Adrenal gland (tissue), 12 donors: ENCODE measurements around the gene RNASE13. TPM values are rescaled to one million over a fixed set of nuclear protein-coding genes. Genes with fewer than 3 reads are reported as not detected.
"Not testable (repeated sequence)": the region's sequence is repeated elsewhere in the genome, so short reads cannot be mapped to it uniquely, and the experiment has no call there.

Experiments used
- DNase-seq, 7 donors: peaks; one replicate each; pipeline ENCODE4 v3.0.0-alpha.2; 2019 to 2020
- H3K27ac ChIP-seq, 5 donors: fragments of 200-600 bp; sonication (generic) in 4 of 5; 1 replicate in 3 of 5; 2 replicates in 2 of 5; pipeline versions ENCODE4 v1.5.1 to v1.8.0; 2016 to 2020; ENCODE audit warnings: mild to moderate bottlenecking in 1 of 5
- H3K27me3 ChIP-seq: fragments of 200-600 bp; 2 replicates; pipeline ENCODE4 v1.8.0; 2021
- H3K36me3 ChIP-seq, 2 donors: fragments of 200-600 bp; replicated peaks in 1 of 2; 1 replicate in 1 of 2; 2 replicates in 1 of 2; pipeline versions ENCODE4 v1.5.1 to v1.8.0; 2018 to 2022
- H3K4me1 ChIP-seq, 2 donors: fragments of 200-600 bp; replicated peaks in 1 of 2; 1 replicate in 1 of 2; 2 replicates in 1 of 2; pipeline versions ENCODE4 v1.5.1 to v1.8.0; 2018 to 2021
- H3K4me3 ChIP-seq, 4 donors: fragments of 200-600 bp; sonication (generic) in 3 of 4; one replicate each; pipeline ENCODE4 v1.5.1; 2016 to 2018
- H3K9me3 ChIP-seq, 3 donors: fragments of 200-600 bp; sonication (generic) in 1 of 3; replicated peaks in 1 of 3; 1 replicate in 2 of 3; 2 replicates in 1 of 3; pipeline versions ENCODE4 v1.5.1 to v1.8.0; 2016 to 2021
- POLR2A ChIP-seq, 2 donors: fragments of 450-650 bp; IDR thresholded peaks; one replicate each; pipeline ENCODE4 v1.6.1; 2017; ENCODE audit warnings: antibody characterized with exemption in 2 of 2, mild to moderate bottlenecking in 2 of 2, moderate library complexity in 1 of 2
- WGBS, 4 donors: extraction: QIAGEN DNeasy Blood & Tissue Kit in 2 of 4; methylation state at CpG; one replicate each; pipeline versions ENCODE4 v1.1.5 to v1.1.7; 2013 to 2017; 5-methylcytosine and 5-hydroxymethylcytosine counted together
- intact Hi-C, 2 donors: fragments of 100-400 bp; cut with DNase I; formaldehyde crosslinking; loops; one replicate each; pipeline versions ENCODE4 v1.14.1 to v1.15.0; 2022 to 2023
- microRNA-seq, 3 donors: library from miRNA; unstranded; fragments of <30 nt; microRNA quantifications; one replicate each; pipeline ENCODE4, GENCODE V29; 2017 to 2020
- polyA plus RNA-seq, 3 donors: library from polyadenylated mRNA; stranded (reverse); fragments of 200-250 nt in 2 of 3; fragments of 350-450 nt in 1 of 3; fragmentation: Illumina TruSeq in 1 of 3; extraction: RNeasy Lipid Tissue Mini Kit (QIAGEN cat#74804) in 1 of 3; gene quantifications; one replicate each; pipeline ENCODE4 v1.2.3, GENCODE V29; 2013 to 2014
- total RNA-seq, 9 donors: library from RNA; depleted of rRNA in 4 of 9; stranded (reverse); fragments of >200 nt in 4 of 9; fragments of 120-200 nt in 1 of 9; fragmentation: NEBNext Ultra II Directional in 1 of 9; extraction: Animal tissue kit (Norgen Biotek cat#: 25700) in 1 of 9; gene quantifications; one replicate each; pipeline versions ENCODE4 v1.1.0 to v1.2.4, GENCODE V29; 2013 to 2023
- TF ChIP-seq, protein P1 (sequence below), 6 experiments: fragments of 450-650 bp in 4 of 6; fragments of 200-600 bp in 2 of 6; sonication (generic) in 1 of 6; IDR thresholded peaks; 1 replicate in 5 of 6; 2 replicates in 1 of 6; pipeline versions ENCODE4 v1.5.1 to v1.8.0; 2016 to 2021; ENCODE audit warnings: antibody characterized with exemption in 6 of 6, mild to moderate bottlenecking in 2 of 6, moderate library complexity in 1 of 6
- donor health status: healthy with polysubstance abuse.
- donor health status: Bipolar disorder and iron deficiency.
- donor health status: DM: yes; HTN: yes; CAD: no.
- donor health status: DM: no; HTN: no; CAD: no.
- donor health status: DM: no; HTN: no; CAD: no.
- donor health status: DM: yes; HTN: yes; CAD: no.

Gene RNASE13
- total and polyA plus RNA-seq, 12 donors = 0.03 to 0.27 TPM; not detected in 10

DNA sequence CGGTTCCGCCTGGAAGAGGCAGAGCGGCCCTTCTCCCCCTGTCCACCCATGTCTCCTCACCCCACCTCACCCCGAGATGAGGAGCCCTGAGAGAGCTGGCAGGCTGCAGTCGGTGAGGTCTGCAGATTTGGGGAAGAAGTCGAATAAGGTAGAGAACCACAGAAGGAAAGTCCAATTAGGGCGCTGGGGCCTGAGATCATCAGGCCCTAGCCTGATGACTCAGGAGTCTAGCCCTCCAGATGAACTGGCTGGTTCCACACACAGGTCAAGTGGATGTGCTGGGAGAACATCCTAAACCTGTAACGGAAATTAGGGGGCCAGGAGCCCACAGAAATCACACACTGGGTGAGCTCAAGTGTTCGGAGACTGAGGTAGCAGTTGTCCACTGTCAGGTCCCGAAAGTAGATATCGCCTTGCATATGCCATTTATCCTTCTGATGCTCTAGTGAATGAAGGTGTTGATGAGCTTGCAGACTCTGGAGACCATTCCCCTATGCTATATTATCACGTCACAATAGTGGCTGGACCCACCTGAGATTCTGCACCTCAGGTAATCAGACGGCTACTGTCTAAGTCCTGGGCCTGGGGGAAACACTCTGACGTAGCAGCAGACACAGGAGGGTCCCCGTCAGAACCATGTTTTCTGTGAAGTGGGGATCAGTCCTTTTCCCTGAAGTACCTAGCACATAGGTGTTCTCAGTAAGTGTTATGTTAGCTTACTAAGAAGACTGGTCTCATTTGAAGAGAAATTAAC lies 45.7 kb downstream of the RNASE13 start:
- peak overlapping the region in 4 of 5 donors; percentile 48 to 90 (median 86) for H3K27ac ChIP-seq
- H3K9me3 ChIP-seq = no peaks in the 10 kb centered on the region
- no peak for DNase-seq
- peaks cover 0 to 24% of the 10 kb centered on the region in 2 donors for H3K36me3 ChIP-seq
- TF ChIP-seq, protein P1, sequence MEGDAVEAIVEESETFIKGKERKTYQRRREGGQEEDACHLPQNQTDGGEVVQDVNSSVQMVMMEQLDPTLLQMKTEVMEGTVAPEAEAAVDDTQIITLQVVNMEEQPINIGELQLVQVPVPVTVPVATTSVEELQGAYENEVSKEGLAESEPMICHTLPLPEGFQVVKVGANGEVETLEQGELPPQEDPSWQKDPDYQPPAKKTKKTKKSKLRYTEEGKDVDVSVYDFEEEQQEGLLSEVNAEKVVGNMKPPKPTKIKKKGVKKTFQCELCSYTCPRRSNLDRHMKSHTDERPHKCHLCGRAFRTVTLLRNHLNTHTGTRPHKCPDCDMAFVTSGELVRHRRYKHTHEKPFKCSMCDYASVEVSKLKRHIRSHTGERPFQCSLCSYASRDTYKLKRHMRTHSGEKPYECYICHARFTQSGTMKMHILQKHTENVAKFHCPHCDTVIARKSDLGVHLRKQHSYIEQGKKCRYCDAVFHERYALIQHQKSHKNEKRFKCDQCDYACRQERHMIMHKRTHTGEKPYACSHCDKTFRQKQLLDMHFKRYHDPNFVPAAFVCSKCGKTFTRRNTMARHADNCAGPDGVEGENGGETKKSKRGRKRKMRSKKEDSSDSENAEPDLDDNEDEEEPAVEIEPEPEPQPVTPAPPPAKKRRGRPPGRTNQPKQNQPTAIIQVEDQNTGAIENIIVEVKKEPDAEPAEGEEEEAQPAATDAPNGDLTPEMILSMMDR (IDR thresholded peaks at IDR 0.05) = no peak
- no peak for TF ChIP-seq POLR2A (IDR thresholded peaks at IDR 0.05)
- intact Hi-C loops = no loop called here
- peaks cover 22 to 39% of the 10 kb centered on the region in 2 donors for H3K4me1 ChIP-seq
- WGBS, 4 donors = 78 to 92% (median 90%) methylated on average over 14 to 15 of the region's 15 CpGs
- H3K4me3 ChIP-seq = peak overlapping the region in 1 of 4 donors; percentile 88
- no peaks in the 10 kb centered on the region for H3K27me3 ChIP-seq

DNA sequence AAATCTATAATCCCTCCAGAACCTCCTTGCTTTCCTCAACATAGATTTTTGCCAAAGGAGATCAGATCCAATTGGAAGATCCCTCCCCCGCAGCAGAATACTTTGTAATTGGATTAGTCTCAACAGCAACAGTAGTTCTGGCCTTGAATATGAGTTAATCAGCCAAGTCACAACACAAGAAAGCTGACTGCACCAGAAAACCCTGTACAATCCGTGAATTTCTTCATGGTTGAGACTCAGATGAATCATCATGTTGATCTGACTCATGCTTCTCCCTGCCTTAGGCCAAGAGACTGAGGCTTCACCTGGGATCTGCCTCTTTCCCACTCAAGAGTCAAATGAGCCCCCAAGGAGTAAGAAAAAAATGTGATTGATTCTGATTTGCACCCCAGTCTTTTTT lies 47.8 kb downstream of the RNASE13 start:
- peak; percentile 47 to 80 (median 68) for DNase-seq
- H3K9me3 ChIP-seq = no peaks in the 10 kb centered on the region
- H3K27me3 ChIP-seq = no peaks in the 10 kb centered on the region
- peak overlapping the region in 4 of 5 donors; percentile 72 to 86 (median 78) for H3K27ac ChIP-seq
- no peak overlapping the region for H3K4me3 ChIP-seq
- intact Hi-C loops = no loop called here
- TF ChIP-seq, protein P1 (IDR thresholded peaks at IDR 0.05) = no peak
- no peak for TF ChIP-seq POLR2A (IDR thresholded peaks at IDR 0.05)
- H3K36me3 ChIP-seq = peaks cover 0 to 3% of the 10 kb centered on the region in 2 donors
- peaks cover 22 to 33% of the 10 kb centered on the region in 2 donors for H3K4me1 ChIP-seq
- WGBS, 4 donors = 14 to 26% (median 18%) methylated on average over 2 of the region's 2 CpGs

DNA sequence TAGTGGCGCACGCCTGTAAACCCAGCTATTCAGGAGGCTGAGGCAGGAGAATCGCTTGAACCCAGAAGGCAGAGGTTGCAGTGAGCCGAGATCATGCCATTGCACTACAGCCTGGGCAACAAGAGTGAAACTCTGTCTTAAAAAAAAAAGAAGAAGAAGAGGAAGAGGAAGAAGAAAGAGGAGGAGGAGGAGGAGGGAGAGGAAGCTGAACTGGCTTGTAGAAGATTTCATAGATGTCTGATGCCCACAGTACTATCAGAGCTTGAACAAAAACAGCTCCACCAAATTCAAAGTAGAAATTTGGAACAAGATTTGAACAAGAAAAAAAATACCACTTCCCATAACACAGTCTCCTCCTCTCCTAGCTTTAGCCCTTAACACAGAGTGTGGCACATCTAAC lies 49.0 kb downstream of the RNASE13 start:
- H3K4me3 ChIP-seq, H3K27ac ChIP-seq, DNase-seq, H3K9me3 ChIP-seq, H3K27me3 ChIP-seq, H3K36me3 ChIP-seq, intact Hi-C loops: not testable (repeated sequence)
- H3K4me1 ChIP-seq = peaks cover 15 to 21% of the 10 kb centered on the region in 2 donors
- 85 to 92% (median 89%) methylated on average over 4 of the region's 4 CpGs for WGBS, 4 donors

Small RNA genes lying within 50 kb of the gene (microRNA-seq; reads per million reads assigned to microRNA genes)
- gene MIR6717 = 0 to 0.57 (median 0.38) reads per million in 3 donors

Other genes with a start within 250 kb of the RNASE13 start
- gene RNASE1, start 232.0 kb downstream of the RNASE13 start, total RNA-seq = 1,000 to 10,000 TPM in 2 of 9 donors, 100 to 1,000 TPM in 7; 103 to 2,068 (median 604) TPM
- gene RNASE1, start 232.0 kb downstream of the RNASE13 start, polyA plus RNA-seq = 100 to 1,000 TPM; 170 to 424 (median 388) TPM
- under 1 TPM in 2 of 9 donors, not detected in 7; 0.54 to 0.81 TPM for gene RNASE3, start 143.4 kb downstream of the RNASE13 start, total RNA-seq
- 1 to 10 TPM in 1 of 3 donors, under 1 TPM in 2; 0.31 to 1.2 (median 0.64) TPM for gene RNASE3, start 143.4 kb downstream of the RNASE13 start, polyA plus RNA-seq
- gene RNASE2, start 79.3 kb downstream of the RNASE13 start, total RNA-seq = 10 to 100 TPM in 3 of 9 donors, 1 to 10 TPM in 4, under 1 TPM in 1, not detected in 1; 0.33 to 16.8 (median 5.5) TPM
- gene RNASE2, start 79.3 kb downstream of the RNASE13 start, polyA plus RNA-seq = 10 to 100 TPM in 2 of 3 donors, 1 to 10 TPM in 1; 4.0 to 16.4 (median 12.9) TPM
- 100 to 1,000 TPM in 4 of 9 donors, 10 to 100 TPM in 5; 66.2 to 231 (median 93.6) TPM for gene METTL17, start 44.8 kb downstream of the RNASE13 start, total RNA-seq
- 100 to 1,000 TPM in 2 of 3 donors, 10 to 100 TPM in 1; 86.9 to 202 (median 176) TPM for gene METTL17, start 44.8 kb downstream of the RNASE13 start, polyA plus RNA-seq
- under 1 TPM in 1 of 9 donors, not detected in 8; 0.29 TPM for gene SLC39A2, start 35.5 kb downstream of the RNASE13 start, total RNA-seq
- under 1 TPM in 1 of 3 donors, not detected in 2; 0.24 TPM for gene SLC39A2, start 35.5 kb downstream of the RNASE13 start, polyA plus RNA-seq
- gene NDRG2, start 9.7 kb downstream of the RNASE13 start, total RNA-seq = 1,000 to 10,000 TPM in 1 of 9 donors, 100 to 1,000 TPM in 8; 116 to 1,323 (median 677) TPM
- gene NDRG2, start 9.7 kb downstream of the RNASE13 start, polyA plus RNA-seq = 100 to 1,000 TPM; 399 to 639 (median 619) TPM
- 1 to 10 TPM in 2 of 9 donors, under 1 TPM in 2, not detected in 5; 0.22 to 1.1 (median 0.66) TPM for gene TPPP2, start 4.6 kb downstream of the RNASE13 start, total RNA-seq
- gene TPPP2, start 4.6 kb downstream of the RNASE13 start, polyA plus RNA-seq = under 1 TPM in 2 of 3 donors, not detected in 1; 0.44 to 0.80 TPM
- under 1 TPM in 1 of 9 donors, not detected in 8; 0.34 TPM for gene RNASE7, start 7.6 kb upstream of the RNASE13 start, total RNA-seq
- gene RNASE7, start 7.6 kb upstream of the RNASE13 start, polyA plus RNA-seq = under 1 TPM in 1 of 3 donors, not detected in 2; 0.20 TPM
- not detected for gene RNASE8, start 23.0 kb upstream of the RNASE13 start, total RNA-seq
- gene RNASE8, start 23.0 kb upstream of the RNASE13 start, polyA plus RNA-seq = not detected
- gene ARHGEF40, start 35.5 kb upstream of the RNASE13 start, total RNA-seq = 100 to 1,000 TPM in 8 of 9 donors, 10 to 100 TPM in 1; 48.7 to 258 (median 130) TPM
- gene ARHGEF40, start 35.5 kb upstream of the RNASE13 start, polyA plus RNA-seq = 100 to 1,000 TPM; 126 to 148 (median 137) TPM
- gene ZNF219, start 63.8 kb upstream of the RNASE13 start, total RNA-seq = 100 to 1,000 TPM in 6 of 9 donors, 10 to 100 TPM in 3; 14.3 to 169 (median 112) TPM
- gene ZNF219, start 63.8 kb upstream of the RNASE13 start, polyA plus RNA-seq = 10 to 100 TPM; 14.8 to 97.2 (median 85.8) TPM
- gene TMEM253, start 66.3 kb upstream of the RNASE13 start, total RNA-seq = 1 to 10 TPM in 6 of 9 donors, under 1 TPM in 2, not detected in 1; 0.55 to 3.9 (median 1.2) TPM
- gene TMEM253, start 66.3 kb upstream of the RNASE13 start, polyA plus RNA-seq = 1 to 10 TPM; 2.6 to 8.8 (median 8.0) TPM
- not detected for gene OR5AU1, start 121.3 kb upstream of the RNASE13 start, total RNA-seq
- gene OR5AU1, start 121.3 kb upstream of the RNASE13 start, polyA plus RNA-seq = not detected
- gene HNRNPC, start 234.6 kb upstream of the RNASE13 start, total RNA-seq = 100 to 1,000 TPM; 399 to 616 (median 506) TPM
- 100 to 1,000 TPM; 832 to 905 (median 866) TPM for gene HNRNPC, start 234.6 kb upstream of the RNASE13 start, polyA plus RNA-seq
- 1 to 10 TPM in 4 of 9 donors, under 1 TPM in 3, not detected in 2; 0.11 to 1.6 (median 1.1) TPM for gene RPGRIP1, start 245.3 kb upstream of the RNASE13 start, total RNA-seq
- gene RPGRIP1, start 245.3 kb upstream of the RNASE13 start, polyA plus RNA-seq = under 1 TPM in 2 of 3 donors, not detected in 1; 0.10 to 0.24 TPM